DMS79 (cell line): Measurements from ENCODE around the gene SIRT5.

Experiments
- DNase-seq: peaks from one replicate; lab custom pipeline; 2025; lab: John Stamatoyannopoulos, UW

Gene SIRT5

GRCh38 chr6:13635948-13636658, 61.7 kb downstream of the SIRT5 start:
- no peak for DNase-seq

- no peak for DNase-seq
Observed at GRCh38 chr6:13638014-13638413, 63.6 kb downstream of the SIRT5 start.

GRCh38 chr6:13638626-13639025, 64.2 kb downstream of the SIRT5 start:
- no peak for DNase-seq

- no peak for DNase-seq
Observed at GRCh38 chr6:13641315-13641714, 66.9 kb downstream of the SIRT5 start.

GRCh38 chr6:13643125-13643524, 68.7 kb downstream of the SIRT5 start:
- no peak for DNase-seq

GRCh38 chr6:13648850-13649249, 74.4 kb downstream of the SIRT5 start:
- no peak for DNase-seq

- DNase-seq: no peak
Observed at GRCh38 chr6:13649393-13649792, 75.0 kb downstream of the SIRT5 start.

- DNase-seq: no peak
Observed at GRCh38 chr6:13653296-13653695, 78.9 kb downstream of the SIRT5 start.

GRCh38 chr6:13654496-13654895, 80.1 kb downstream of the SIRT5 start:
- DNase-seq: no peak

GRCh38 chr6:13655700-13656099, 81.3 kb downstream of the SIRT5 start:
- no peak for DNase-seq

- no peak for DNase-seq
Observed at GRCh38 chr6:13660273-13660672, 85.9 kb downstream of the SIRT5 start.

- no peak for DNase-seq
Observed at GRCh38 chr6:13660893-13661292, 86.5 kb downstream of the SIRT5 start.

GRCh38 chr6:13661647-13662046, 87.2 kb downstream of the SIRT5 start:
- no peak for DNase-seq

- DNase-seq: no peak
Observed at GRCh38 chr6:13662651-13663334, 88.4 kb downstream of the SIRT5 start.

GRCh38 chr6:13663986-13664385, 89.6 kb downstream of the SIRT5 start:
- no peak for DNase-seq
